ENCODE results near the gene ANAPC2.

DNA sequence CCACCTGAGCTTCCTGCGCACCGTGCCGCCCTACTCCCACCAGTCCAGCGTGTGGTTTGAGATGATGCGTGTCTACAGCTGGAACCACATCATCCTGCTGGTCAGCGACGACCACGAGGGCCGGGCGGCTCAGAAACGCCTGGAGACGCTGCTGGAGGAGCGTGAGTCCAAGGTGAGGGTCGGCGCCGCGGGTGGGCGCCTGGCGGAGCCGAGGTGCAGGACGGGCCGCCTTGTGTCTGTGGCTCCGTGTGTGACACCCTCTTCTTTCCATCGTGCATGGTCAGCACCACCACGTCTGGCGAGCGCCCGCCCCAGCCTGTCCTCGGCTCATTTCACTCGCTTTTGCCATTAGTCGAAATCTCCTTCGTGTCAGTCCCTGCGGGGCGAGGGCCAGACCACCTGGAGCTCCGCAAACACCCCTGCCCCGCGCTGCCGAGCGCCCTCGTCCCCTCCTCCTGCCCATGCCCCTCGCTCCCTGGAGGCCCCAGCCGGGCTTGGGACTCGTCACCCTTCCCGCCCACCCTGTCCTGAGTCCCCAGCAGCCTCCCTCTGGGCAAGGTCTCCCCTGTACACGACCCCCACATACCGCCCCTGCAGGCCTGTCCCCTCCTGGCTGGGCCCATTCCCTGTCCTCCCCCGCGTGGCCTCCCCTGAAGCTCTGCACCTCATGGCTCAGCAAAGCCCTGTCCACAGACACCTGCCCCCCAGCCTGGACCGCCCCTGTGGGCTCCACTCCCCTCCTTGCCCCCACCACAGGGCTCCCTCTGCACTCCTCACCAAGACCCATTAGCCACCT is 42.4 kb downstream of the ANAPC2 start:
- TF ChIP-seq FOXM1 (IDR thresholded peaks at IDR 0.05; ENCODE audit: borderline replicate concordance) (no peak), HDGF (IDR thresholded peaks at IDR 0.05; ENCODE audit: borderline replicate concordance) (no peak), ELF4 (IDR thresholded peaks at IDR 0.05) (no peak), SUZ12 (IDR thresholded peaks at IDR 0.05) (no peak), SP1 (IDR thresholded peaks at IDR 0.05) (no peak), LEF1 (IDR thresholded peaks at IDR 0.05; ENCODE audit: borderline replicate concordance) (no peak), ARNT (IDR thresholded peaks at IDR 0.05) (no peak), BHLHE40 (IDR thresholded peaks at IDR 0.05; ENCODE audit: borderline replicate concordance) (no peak), NFRKB (IDR thresholded peaks at IDR 0.05) (no peak), FOXK2 (IDR thresholded peaks at IDR 0.05) (no peak), ZNF384 (IDR thresholded peaks at IDR 0.05) (no peak), TARDBP (IDR thresholded peaks at IDR 0.05) (no peak)
- TF ChIP-seq, protein P1, sequence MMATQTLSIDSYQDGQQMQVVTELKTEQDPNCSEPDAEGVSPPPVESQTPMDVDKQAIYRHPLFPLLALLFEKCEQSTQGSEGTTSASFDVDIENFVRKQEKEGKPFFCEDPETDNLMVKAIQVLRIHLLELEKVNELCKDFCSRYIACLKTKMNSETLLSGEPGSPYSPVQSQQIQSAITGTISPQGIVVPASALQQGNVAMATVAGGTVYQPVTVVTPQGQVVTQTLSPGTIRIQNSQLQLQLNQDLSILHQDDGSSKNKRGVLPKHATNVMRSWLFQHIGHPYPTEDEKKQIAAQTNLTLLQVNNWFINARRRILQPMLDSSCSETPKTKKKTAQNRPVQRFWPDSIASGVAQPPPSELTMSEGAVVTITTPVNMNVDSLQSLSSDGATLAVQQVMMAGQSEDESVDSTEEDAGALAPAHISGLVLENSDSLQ (IDR thresholded peaks at IDR 0.05) = no peak

Data from HEK293T (cell line).